GM21528 (cell line): ENCODE measurements around the gene SORCS2.

Experiments
- ATAC-seq: cut with Tn5 transposase; IDR thresholded peaks from one replicate; pipeline ENCODE4 v1.9.1; 2021; ENCODE audit warnings: mild to moderate bottlenecking, moderate library complexity; ENCODE audit not compliant: unreplicated experiment, low FRiP score

Gene SORCS2

GRCh38 chr4:7769396-7770223 lies 577.3 kb downstream of the SORCS2 start:
- no peak for ATAC-seq

DNA sequence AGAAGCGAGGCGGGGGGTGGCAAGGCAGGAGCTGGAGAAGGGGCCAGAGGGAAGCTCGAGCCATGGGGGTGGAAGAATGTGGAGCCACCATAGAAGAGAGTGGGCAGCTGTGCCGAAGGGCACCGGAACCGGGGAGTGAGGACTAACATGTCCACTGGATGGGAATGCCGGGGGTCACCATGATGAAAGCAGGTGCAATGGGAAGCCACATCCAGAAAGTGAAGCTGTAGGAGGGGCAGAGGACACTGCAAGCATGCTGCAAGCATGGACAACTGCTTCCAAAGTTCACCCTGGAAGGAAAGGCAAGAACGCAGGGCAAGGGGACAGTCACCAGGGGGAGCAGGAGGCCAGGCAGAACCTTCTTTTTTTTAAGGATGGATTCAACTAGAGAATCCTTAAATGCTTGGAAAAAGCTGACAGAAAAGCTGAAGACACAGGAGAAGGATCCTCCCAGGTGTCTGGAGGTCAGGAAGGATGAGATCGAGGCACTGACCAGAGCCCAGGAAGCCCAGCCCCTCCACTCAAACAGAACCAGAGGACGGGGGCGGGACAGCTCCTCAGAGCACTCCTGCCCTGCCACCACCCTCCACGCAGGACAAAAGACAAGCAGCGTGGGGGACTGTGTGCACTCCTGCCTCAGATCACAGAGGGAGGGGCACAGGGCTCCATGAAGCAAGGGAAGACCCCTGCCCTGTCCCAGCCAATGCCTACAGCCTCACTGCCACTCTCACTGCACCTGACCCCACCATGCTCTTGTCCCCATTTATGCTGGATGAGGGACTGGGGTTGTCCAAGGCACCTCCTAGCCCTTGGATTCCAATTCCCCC lies 578.1 kb downstream of the SORCS2 start:
- ATAC-seq = no peak

DNA sequence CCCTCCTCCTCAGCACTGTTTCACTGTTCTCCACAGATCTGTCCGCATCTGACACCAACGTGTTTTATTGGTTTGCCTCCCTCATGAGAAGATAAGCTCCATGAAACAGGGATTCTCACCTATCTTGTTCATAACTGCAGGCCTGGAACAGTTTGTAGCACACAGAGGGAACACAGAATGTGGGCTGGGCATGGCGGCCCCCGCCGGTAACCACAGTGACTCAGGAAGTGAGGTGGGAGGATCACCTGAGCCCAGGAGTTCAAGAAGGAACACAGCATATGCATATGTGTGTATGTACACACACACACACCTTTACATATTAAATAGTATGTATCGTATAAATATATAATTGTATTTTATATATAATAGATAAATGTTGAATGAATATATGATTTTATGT lies 578.7 kb downstream of the SORCS2 start:
- ATAC-seq = no peak

GRCh38 chr4:7771541-7772507 lies 579.5 kb downstream of the SORCS2 start:
- peak; percentile 88 for ATAC-seq

- no peak for ATAC-seq
Observed at GRCh38 chr4:7772711-7773385, 580.5 kb downstream of the SORCS2 start.

GRCh38 chr4:7773401-7774180 lies 581.3 kb downstream of the SORCS2 start:
- ATAC-seq = no peak

DNA sequence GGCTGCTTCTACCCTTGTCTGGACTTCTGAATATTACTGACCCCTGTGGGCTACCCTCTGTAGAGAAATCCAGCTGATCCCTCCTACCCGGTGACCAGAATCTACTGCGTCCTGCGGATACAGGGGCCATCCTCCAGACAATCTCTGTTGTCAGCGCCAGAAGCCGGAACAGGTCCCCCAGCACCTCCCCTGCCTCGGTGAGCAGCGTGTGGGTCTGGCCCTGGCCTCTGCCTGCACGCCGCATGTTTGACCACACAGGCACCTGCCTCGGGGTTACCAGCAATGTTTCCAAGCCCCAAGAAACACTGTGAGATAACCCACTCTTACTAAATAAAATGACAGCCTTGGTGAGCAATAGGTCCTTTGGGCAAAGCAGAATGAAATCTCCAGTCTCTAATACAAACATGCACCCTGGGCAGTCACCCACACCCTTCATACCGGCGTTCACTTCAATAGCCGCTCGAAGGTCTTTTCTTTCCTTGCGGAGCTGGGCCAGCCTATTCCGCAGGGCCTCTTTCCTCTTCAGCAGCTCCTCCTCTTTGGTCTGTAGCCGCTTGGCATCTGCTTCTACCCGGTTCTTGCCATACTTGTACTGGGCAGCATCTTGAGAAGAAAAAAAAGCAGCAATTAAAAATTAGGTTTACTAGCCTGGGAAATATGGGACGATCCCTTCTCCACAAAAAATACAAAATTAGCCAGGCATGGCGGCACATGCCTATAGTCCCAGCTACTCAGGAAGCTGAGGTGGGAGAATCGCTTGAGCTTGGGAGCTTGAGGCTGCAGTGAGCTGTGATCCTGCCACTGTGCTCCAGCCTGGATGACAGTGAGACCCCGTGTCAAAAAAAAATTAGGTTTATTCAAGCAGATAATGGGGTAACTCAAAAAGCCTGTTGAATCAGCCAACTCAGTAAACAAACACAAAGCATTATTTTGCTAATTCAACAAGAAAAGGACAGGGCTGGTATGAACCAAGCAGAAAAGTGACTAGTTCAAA lies 582.3 kb downstream of the SORCS2 start:
- no peak for ATAC-seq

DNA sequence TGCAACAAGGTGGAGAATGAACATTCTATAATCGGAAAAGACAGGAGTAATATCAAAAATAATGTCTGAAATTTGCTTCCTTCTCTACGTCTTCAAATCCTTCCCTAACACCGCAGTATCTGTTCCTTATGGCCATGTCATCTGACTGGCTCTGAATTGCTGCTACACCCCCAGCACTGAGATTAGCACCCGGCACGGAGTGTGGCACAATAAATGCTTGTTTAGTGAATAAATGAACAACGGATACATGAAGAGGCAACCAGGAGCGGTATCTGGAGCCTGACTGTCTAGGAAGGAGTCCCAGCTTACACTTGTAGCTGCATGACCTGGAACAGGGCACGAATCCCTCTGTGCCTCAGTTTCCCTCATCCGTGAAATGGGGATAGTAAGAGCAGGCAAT lies 583.1 kb downstream of the SORCS2 start:
- ATAC-seq = no peak

DNA sequence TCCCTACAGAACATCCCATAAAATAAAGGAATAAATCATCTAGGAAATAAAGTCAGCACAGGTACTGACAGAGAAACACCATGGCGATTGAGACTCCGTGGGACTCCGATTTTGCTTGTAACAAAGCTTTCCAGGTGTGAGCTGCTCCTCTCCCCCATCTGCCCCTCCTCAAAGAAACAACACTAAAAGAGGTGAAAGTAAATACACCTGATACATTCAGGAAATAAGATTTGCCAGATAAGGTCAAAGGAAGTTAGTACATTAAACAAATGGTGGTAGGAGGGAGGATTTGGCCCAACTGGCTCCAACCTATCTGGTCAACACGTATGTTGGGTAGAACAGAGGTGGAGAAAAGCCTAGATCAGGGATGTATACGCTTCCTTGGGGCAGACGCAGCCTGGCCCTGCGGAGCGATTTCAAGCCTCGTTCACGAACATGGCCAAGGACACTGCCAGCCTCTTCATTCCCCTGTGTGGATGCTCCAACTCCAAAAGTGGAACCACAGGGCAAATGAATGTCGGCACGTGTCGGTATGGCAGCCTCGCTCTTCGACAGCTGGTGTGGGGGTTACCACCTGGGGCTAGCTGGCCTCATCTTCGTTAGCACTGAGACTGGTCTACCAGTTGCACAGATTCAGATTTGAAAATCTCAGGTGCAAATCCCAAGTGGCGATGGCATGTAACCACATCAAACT lies 584.8 kb downstream of the SORCS2 start:
- ATAC-seq = no peak

DNA sequence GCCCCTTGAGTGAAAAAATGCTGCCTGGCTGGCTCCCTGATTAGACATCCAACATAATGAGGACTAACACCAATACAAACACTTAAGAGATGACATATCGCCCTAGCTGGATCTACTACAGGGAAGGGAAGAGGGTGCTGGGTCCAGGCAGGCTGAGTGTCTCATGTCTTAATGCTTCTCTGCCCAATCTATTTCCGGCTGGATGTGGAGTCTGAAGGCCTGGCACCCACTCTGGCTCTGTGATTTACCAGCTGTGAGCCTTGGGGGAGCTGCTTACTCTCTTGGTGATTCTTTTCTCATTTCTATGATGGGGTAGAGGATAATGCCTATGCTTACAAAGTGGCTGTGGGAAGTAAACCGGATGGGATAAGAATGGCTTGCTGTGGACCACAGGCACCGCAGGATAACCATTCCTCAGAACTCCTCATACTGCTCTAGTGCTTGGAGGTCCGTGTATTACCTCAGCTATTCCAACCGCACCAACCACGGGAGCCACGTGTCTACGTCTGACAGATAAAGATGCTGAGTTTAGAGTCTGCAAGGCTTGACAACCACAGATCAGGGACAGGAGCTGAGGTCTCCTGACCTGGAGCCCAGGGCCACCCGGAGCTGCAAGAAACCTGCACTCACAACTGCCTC lies 585.7 kb downstream of the SORCS2 start:
- no peak for ATAC-seq

DNA sequence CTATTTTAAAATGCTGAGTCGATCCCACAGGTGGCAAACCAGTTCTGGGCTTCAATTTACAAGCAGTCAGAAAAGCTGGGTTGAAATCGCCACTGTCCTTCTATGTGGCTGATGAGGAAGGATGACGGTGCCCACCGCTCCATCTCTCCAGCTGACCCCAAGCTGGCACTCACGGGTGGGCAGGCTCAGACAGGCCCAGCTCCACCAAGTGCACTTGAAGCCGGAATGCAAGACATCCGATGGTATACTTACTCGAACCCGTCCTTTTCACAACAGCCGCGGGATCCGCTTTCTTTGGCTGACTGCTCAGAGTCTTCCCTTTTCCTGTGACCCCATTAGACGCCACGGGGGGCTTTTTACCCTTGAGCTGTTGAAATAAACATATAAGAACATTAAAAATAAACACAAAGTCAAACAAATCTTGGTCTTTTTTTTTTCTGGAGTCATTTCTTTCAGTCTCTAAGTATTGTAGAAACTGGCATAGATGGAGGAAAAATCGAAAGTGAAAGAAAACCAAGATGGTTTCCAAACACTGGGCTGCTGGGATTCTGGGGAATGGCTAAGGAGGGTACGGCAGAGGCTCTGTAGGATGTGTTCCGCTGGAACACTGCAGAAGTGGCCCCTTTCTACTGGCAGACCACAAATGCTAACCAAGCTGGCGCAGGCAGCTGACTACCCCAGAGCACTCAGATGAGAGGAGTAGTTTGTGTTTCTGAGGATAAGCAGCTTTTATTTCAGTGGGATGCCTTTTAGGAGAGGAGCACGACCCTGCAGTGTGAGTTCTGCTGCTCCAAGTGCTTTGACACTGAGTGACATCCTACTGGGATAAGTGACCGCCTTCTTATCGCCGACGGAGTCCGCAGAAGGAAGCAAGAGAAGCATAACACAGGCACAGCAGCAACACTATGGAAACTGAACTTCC lies 586.4 kb downstream of the SORCS2 start:
- no peak for ATAC-seq

- no peak for ATAC-seq
Observed at GRCh38 chr4:7779432-7779768, 587.1 kb downstream of the SORCS2 start.

DNA sequence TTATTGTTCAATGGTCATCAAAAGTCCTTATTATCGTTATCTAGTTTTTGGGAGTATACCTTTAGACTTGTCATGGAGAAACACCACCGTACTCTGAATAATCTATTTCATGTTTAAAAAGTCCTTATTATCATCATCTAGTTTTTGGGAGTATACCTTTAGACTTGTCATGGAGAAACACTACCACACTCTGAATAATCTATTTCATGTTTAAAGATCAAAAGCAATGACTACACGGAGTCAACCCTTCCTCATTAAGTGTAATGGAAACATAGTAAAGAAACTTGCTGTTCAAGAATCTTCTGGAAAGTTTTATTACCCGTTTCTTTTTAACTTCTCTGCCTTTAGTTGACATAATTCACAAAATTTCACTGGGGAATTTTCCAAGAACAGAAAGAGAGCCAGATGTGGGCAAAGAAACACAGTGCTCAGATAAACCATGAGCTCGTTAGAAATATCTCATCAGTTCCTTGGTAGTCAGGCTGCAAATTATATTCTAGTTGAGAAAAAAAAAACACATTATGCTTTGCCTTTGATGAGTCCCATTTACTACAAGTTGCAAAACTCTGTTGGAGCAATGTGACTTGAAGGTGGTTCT lies 588.5 kb downstream of the SORCS2 start:
- ATAC-seq = no peak

DNA sequence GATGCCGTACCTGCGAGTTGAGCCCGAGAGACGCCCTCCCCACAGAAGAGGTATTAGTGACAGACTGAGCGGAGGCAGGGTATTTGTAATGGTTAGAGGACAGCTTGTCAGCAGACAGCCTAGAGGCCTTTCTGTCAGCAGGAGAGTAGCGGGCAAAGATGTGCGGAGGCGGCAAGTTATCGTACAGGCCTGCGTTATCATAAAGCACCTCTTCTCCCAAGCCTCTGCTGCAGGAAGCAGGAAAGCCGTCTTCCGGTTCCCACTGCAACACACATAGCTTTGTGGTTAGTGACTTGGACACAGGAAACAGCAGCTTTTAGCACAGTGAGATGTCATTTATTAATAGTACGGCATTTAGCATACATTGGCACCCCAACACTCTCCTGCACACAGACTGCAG lies 589.0 kb downstream of the SORCS2 start:
- ATAC-seq = no peak

- no peak for ATAC-seq
Observed at GRCh38 chr4:7781993-7782392, 589.7 kb downstream of the SORCS2 start.

- no peak for ATAC-seq
Observed at GRCh38 chr4:7782783-7783182, 590.4 kb downstream of the SORCS2 start.
